NT2/D1 (cell line): ENCODE measurements around the gene GALK2.
"Not testable (repeated sequence)": the region's sequence is repeated elsewhere in the genome, so short reads cannot be mapped to it uniquely, and the experiment has no call there.

Source experiments
- DNase-seq: peaks from one replicate; pipeline ENCODE4 v3.0.0-alpha.2; 2011; ENCODE audit warnings: low read depth, low spot score
- H3K27me3 ChIP-seq: 2 replicates; pipeline ENCODE4 v1.6.0; 2011; ENCODE audit warnings: mild to moderate bottlenecking; ENCODE audit not compliant: insufficient read length, insufficient read depth
- H3K36me3 ChIP-seq: 2 replicates; pipeline ENCODE4 v1.6.1; 2011; ENCODE audit warnings: mild to moderate bottlenecking, low read length, mixed read lengths; ENCODE audit not compliant: insufficient read depth, insufficient read length
- H3K4me1 ChIP-seq: 2 replicates; pipeline ENCODE4 v1.5.1; 2011; ENCODE audit not compliant: insufficient read depth, insufficient read length
- H3K4me3 ChIP-seq: 2 replicates; pipeline ENCODE4 v1.5.1; 2011; ENCODE audit warnings: low read depth; ENCODE audit not compliant: insufficient read length
- H3K9ac ChIP-seq: 2 replicates; pipeline ENCODE4 v1.6.0; 2011; ENCODE audit warnings: low read depth; ENCODE audit not compliant: insufficient read length
- H3K9me3 ChIP-seq: 2 replicates; pipeline ENCODE4 v1.5.1; 2011; ENCODE audit warnings: mild to moderate bottlenecking, low read length; ENCODE audit not compliant: insufficient read depth
- SUZ12 ChIP-seq: IDR thresholded peaks from 2 replicates; pipeline ENCODE4 v1.6.1; 2011; ENCODE audit not compliant: insufficient read length, insufficient read depth; ENCODE audit errors: extremely low read depth
- YY1 ChIP-seq: IDR thresholded peaks from 2 replicates; pipeline ENCODE4 v1.6.1; 2011; ENCODE audit not compliant: insufficient read length, insufficient read depth
- ZNF274 ChIP-seq: IDR thresholded peaks from 2 replicates; pipeline ENCODE4 v1.6.1; 2011; ENCODE audit warnings: mild to moderate bottlenecking, low read depth, low read length

GALK2 gene

DNA sequence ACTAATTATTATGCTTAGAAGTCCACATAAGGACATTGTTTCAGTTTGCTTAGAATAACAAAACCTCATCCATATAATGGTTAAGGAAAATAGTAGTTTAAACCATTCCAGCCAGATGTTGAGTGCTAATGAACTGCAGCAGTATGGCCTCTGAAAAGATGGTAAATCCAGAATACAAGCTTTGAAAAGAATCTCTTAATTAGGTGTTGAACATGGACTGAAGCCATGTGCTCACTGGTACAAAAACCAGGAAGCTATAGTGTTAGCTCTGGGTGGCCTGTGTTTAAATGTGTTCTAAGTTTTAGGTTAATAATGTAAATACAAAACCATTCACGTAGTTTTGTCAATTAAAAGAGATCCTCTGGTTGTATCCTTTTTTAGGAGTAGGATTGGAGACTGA is 78.2 kb downstream of the GALK2 start:
- no peak overlapping the region for H3K9ac ChIP-seq
- DNase-seq: no peak
- H3K27me3 ChIP-seq: no peaks in the 10 kb centered on the region
- H3K4me3 ChIP-seq: no peak overlapping the region
- no peak for TF ChIP-seq SUZ12
- H3K36me3 ChIP-seq: no peaks in the 10 kb centered on the region
- H3K4me1 ChIP-seq: no peaks in the 10 kb centered on the region
- peaks cover 10% of the 10 kb centered on the region; the same call in 1 of the 2 replicates for H3K9me3 ChIP-seq

DNA sequence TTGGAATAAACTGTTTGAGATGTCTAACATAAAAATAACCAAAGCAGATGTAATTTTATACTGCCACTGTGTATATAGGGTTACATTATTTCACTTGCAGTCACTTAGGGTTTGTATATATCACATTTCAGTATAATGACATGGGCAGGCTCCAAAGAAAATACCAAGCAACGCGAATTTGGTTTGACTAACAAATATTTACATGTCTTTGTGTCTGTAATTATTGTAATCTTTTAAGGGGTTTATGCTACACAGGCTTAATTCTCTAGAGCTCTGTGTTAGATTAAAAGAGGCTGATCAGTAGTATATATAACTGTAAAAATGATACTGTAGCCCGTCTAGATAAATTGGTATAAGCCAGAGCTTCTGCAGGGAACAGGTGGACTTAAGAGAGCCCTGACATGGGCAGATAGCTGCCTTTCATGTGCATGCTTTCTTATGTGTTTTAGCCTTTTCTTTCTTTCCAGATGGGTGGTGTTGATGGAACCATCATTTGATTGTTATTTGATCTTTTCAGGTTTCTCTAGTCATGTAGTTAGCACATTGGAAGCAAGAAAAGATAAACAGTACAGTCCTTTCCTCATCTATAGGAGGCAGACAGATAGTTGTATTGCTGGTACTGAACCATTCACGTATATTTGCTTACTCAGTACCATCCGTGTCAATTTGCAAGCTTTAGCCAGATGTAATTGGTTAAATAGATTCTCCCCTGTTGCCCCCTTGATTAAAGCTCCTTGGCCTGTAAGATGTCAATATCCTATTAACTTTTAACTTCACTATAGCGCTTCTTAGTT is 86.1 kb downstream of the GALK2 start:
- no peak overlapping the region for H3K9ac ChIP-seq
- no peaks in the 10 kb centered on the region for H3K36me3 ChIP-seq
- H3K4me3 ChIP-seq: no peak overlapping the region
- TF ChIP-seq YY1 (no peak), ZNF274 (no peak), SUZ12 (no peak)
- no peaks in the 10 kb centered on the region for H3K9me3 ChIP-seq
- H3K4me1 ChIP-seq: no peaks in the 10 kb centered on the region
- no peak for DNase-seq
- H3K27me3 ChIP-seq: no peaks in the 10 kb centered on the region

DNA sequence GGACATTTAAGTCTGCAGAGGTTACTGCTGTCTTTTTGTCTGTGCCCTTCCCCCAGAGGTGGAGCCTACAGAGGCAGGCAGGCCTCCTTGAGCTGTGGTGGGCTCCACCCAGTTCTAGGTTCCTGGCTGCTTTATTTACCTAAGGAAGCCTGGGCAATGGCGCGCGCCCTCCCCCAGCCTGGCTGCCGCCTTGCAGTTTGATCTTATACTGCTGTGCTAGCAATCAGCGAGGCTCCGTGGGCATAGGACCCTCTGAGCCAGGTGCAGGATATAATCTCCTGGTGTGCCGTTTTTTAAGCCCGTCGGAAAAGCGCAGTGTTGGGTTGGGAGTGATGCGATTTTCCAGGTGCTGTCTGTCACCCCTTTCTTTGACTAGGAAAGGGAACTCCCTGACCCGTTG is 95.1 kb downstream of the GALK2 start:
- H3K27me3 ChIP-seq, H3K4me3 ChIP-seq, H3K9ac ChIP-seq, H3K36me3 ChIP-seq, H3K4me1 ChIP-seq, DNase-seq: not testable (repeated sequence)
- H3K9me3 ChIP-seq: peaks cover 14% of the 10 kb centered on the region; the same call in 1 of the 2 replicates

DNA sequence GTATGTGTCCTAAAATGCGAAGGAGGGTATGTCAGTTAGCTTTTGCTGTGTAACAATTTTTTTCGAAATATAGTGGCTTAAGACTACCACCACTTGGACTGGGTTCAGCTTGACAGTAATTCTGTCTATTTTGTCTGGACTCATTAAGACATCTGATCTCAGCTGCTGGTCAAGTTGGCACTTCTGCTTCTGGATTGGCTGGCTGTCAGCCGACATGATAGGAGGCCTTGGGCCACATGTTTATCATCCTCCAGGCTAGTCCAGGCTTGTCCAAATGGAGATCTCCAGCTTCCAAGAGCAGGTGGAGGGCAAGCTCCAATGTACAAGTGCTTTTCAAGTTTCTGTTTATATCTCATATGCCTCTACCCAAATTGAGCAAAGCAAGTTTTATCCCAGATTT is 95.9 kb downstream of the GALK2 start:
- TF ChIP-seq ZNF274 (no peak), SUZ12 (no peak), YY1 (no peak)
- no peak overlapping the region for H3K4me3 ChIP-seq
- H3K36me3 ChIP-seq: no peaks in the 10 kb centered on the region
- peaks cover 2% of the 10 kb centered on the region for H3K4me1 ChIP-seq
- H3K9me3 ChIP-seq: peaks cover 14% of the 10 kb centered on the region; the same call in 1 of the 2 replicates
- no peak for DNase-seq
- H3K27me3 ChIP-seq: no peaks in the 10 kb centered on the region
- no peak overlapping the region for H3K9ac ChIP-seq

DNA sequence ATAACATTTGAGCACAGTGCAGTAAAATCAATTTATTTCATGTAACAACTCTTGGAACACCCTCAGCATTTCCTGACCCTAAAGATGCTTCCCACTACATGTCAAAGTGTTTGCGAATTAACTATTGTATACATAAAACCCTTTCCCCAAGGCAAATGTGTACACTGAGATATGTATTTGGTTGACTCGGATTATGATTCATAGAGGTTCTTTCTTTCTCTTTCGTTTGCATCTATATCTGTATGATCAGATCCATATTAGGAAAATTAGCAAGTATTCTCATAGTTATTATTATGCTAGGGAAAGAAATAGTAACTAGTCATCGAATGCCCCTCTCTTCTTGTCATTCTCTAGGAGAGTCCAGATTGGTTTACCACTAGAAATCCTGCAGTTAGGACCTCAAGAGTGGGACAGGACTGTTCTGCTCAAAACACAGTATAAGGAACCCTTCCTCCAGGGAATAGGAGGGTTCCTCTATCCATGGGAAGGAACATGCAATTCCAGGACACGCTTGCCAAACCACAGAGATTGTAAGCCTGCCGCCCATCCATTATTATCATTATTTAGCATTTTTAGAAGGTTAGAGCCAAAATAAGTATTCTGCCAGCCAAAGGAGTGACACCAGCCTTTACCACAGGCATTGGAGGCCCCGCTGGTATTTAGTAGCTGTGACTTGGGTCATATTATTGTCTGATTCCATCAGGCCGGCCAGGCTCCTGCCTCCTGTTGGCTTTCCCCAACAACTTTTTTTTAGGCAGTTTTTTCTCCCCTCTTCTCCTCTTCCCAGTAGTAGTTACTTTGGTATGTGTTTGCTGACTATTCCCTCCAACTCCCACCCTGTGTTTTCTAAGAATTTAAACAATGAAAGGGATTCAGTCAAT is 100.7 kb downstream of the GALK2 start:
- Histone ChIP-seq H3K4me1 (peaks cover 2% of the 10 kb centered on the region), H3K4me3 (no peak overlapping the region), H3K9ac (no peak overlapping the region), H3K27me3 (no peaks in the 10 kb centered on the region), H3K9me3 (peaks cover 6% of the 10 kb centered on the region; the same call in 1 of the 2 replicates), H3K36me3 (no peaks in the 10 kb centered on the region)
- TF ChIP-seq ZNF274 (no peak), YY1 (no peak), SUZ12 (no peak)
- no peak for DNase-seq

DNA sequence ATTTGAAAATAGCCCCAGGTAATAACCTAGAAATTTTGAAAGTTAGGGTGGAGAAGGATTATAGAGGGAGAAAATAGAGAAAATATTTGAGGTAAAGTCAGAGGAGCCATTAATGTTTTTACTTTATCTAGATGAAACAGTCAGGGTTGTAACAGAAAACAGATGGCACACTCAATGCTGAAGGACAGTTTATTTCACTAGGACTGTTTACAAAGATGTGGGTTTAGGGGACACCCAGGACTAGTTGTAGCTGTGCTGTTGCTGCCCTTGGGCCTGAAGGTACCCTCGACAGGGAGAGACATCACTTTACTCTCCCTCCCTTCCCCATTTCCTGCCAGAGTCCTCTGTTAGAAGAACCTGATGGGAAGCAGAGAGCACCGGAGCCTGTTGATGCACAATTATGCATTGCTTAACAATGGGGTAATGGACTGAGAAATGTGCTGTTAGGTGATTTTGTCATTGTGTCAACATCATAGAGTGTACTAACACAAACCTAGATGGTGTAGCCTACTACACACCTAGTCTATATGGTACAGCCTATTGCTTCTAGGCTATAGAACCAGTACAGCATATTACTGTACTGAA is 103.8 kb downstream of the GALK2 start:
- TF ChIP-seq SUZ12 (no peak), YY1 (no peak), ZNF274 (no peak)
- no peak for DNase-seq

DNA sequence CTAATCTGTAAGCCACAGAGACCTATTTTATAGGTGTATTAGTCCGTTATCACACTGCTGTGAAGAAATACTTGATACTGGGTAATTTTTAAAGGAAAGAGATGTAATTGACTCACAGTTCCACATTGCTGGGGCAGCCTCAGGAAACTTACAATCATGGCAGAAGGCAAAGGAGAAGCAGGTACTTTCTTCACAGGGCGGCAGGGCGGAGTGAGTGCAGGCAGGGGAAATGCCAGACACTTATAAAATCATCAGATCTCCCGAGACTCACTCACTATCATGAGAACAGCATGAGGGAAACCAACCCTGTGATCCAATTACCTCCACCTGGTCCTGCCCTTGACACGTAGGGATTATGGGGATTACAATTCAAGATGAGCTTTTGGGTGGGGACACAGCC is 108.7 kb downstream of the GALK2 start:
- Histone ChIP-seq H3K9ac (no peak overlapping the region), H3K4me1 (no peaks in the 10 kb centered on the region), H3K4me3 (no peak overlapping the region), H3K27me3 (no peaks in the 10 kb centered on the region), H3K9me3 (no peaks in the 10 kb centered on the region), H3K36me3 (peaks cover 2% of the 10 kb centered on the region)
- no peak for DNase-seq
- TF ChIP-seq SUZ12: no peak
- no peak for TF ChIP-seq YY1
- no peak for TF ChIP-seq ZNF274

More for the DNA sequence above, 103.8 kb downstream of the GALK2 start:
- Histone ChIP-seq H3K9me3 (no peaks in the 10 kb centered on the region), H3K4me3 (no peak overlapping the region), H3K4me1 (peaks cover 2% of the 10 kb centered on the region), H3K27me3 (no peaks in the 10 kb centered on the region), H3K9ac (no peak overlapping the region), H3K36me3 (no peaks in the 10 kb centered on the region)
